Erythroblast (primary cell): Measurements from ENCODE around the gene RIMBP2.

Source experiments
- GATA1 ChIP-seq: IDR thresholded peaks from 2 replicates; pipeline ENCODE4 v1.6.1; 2011; ENCODE audit warnings: low read depth, mild to moderate bottlenecking, control low read depth, low read length, moderate library complexity
- POLR2A ChIP-seq: IDR thresholded peaks from 2 replicates; pipeline ENCODE4 v1.6.1; 2011; ENCODE audit warnings: mild to moderate bottlenecking, low read length

- TF ChIP-seq POLR2A, result no peak
- TF ChIP-seq GATA1, result no peak
These were observed 219.5 kb downstream of the RIMBP2 start for GRCh38 chr12:130496516-130497120.
